H9 (cell line): ENCODE data around the gene PDZD2. TPM values are rescaled to one million over a fixed set of nuclear protein-coding genes. Genes with fewer than 3 reads are reported as not detected.

Source experiments
- DNase-seq: peaks from one replicate; pipeline ENCODE4 v3.0.0-alpha.2; 2017
- H2AFZ ChIP-seq: one replicate; pipeline ENCODE4 v1.6.1; 2013; ENCODE audit warnings: mild to moderate bottlenecking, low read length, control low read depth, moderate library complexity
- H2AK5ac ChIP-seq: 2 replicates; pipeline ENCODE4 v1.6.1; 2013; ENCODE audit warnings: low read length, control low read depth, mixed read lengths; ENCODE audit not compliant: insufficient read length
- H2BK120ac ChIP-seq: one replicate; pipeline ENCODE4 v1.6.1; 2013; ENCODE audit warnings: low read depth, mild to moderate bottlenecking, low read length, control low read depth, inconsistent platforms; ENCODE audit not compliant: poor library complexity, severe bottlenecking
- H2BK12ac ChIP-seq: 2 replicates; pipeline ENCODE4 v1.6.1; 2013; ENCODE audit warnings: low read length, control low read depth, mixed read lengths, low read depth; ENCODE audit not compliant: insufficient read length
- H2BK15ac ChIP-seq: 2 replicates; pipeline ENCODE4 v1.6.1; 2013; ENCODE audit warnings: low read depth, low read length, control low read depth
- H2BK20ac ChIP-seq: one replicate; pipeline ENCODE4 v1.6.1; 2013; ENCODE audit warnings: low read depth, mild to moderate bottlenecking, low read length, control low read depth, inconsistent platforms; ENCODE audit not compliant: poor library complexity, severe bottlenecking
- H2BK5ac ChIP-seq: 2 replicates; pipeline ENCODE4 v1.6.1; 2013; ENCODE audit warnings: low read length, control low read depth, mixed read lengths; ENCODE audit not compliant: insufficient read length
- H3K14ac ChIP-seq: 2 replicates; pipeline ENCODE4 v1.6.1; 2013; ENCODE audit warnings: low read length, control low read depth; ENCODE audit not compliant: insufficient read depth
- H3K18ac ChIP-seq: 2 replicates; pipeline ENCODE4 v1.6.1; 2013; ENCODE audit warnings: low read depth, mild to moderate bottlenecking, mixed read lengths, low read length, control low read depth; ENCODE audit not compliant: insufficient read length
- H3K23ac ChIP-seq: 2 replicates; pipeline ENCODE4 v1.6.1; 2013; ENCODE audit warnings: low read length, control low read depth, mixed read lengths, low read depth; ENCODE audit not compliant: insufficient read length
- H3K23me2 ChIP-seq: 2 replicates; pipeline ENCODE4 v1.6.1; 2013; ENCODE audit warnings: low read depth, mild to moderate bottlenecking, mixed read lengths, low read length, control low read depth; ENCODE audit not compliant: insufficient read length, poor library complexity, severe bottlenecking
- H3K27ac ChIP-seq: 2 replicates; pipeline ENCODE4 v1.5.1; 2013; ENCODE audit warnings: low read length, control low read depth, mixed read lengths, low read depth; ENCODE audit not compliant: insufficient read length
- H3K27me3 ChIP-seq: 2 replicates; pipeline ENCODE4 v1.6.1; 2013; ENCODE audit warnings: low read length, control low read depth, inconsistent platforms; ENCODE audit not compliant: insufficient read depth
- H3K4ac ChIP-seq: 2 replicates; pipeline ENCODE4 v1.6.1; 2013; ENCODE audit warnings: low read depth, mild to moderate bottlenecking, control low read depth, inconsistent platforms, low read length, moderate library complexity
- H3K4me1 ChIP-seq: 2 replicates; pipeline ENCODE4 v1.6.1; 2013; ENCODE audit warnings: low read length, control low read depth, inconsistent platforms; ENCODE audit not compliant: insufficient read depth
- H3K4me2 ChIP-seq: 2 replicates; pipeline ENCODE4 v1.6.1; 2013; ENCODE audit warnings: low read length, control low read depth, mixed read lengths; ENCODE audit not compliant: insufficient read length, insufficient read depth
- H3K56ac ChIP-seq: 2 replicates; pipeline ENCODE4 v1.6.1; 2013; ENCODE audit warnings: low read depth, mild to moderate bottlenecking, mixed read lengths, low read length, control low read depth; ENCODE audit not compliant: insufficient read length
- H3K79me1 ChIP-seq: 2 replicates; pipeline ENCODE4 v1.6.1; 2013; ENCODE audit warnings: low read depth, mild to moderate bottlenecking, moderate library complexity, low read length, control low read depth, inconsistent platforms; ENCODE audit not compliant: insufficient read depth, poor library complexity, severe bottlenecking
- H3K79me2 ChIP-seq: 2 replicates; pipeline ENCODE4 v1.6.1; 2013; ENCODE audit warnings: low read length, control low read depth, inconsistent platforms; ENCODE audit not compliant: insufficient read depth
- H3K9ac ChIP-seq: 2 replicates; pipeline ENCODE4 v1.6.1; 2013; ENCODE audit warnings: low read length, control low read depth, mixed read lengths; ENCODE audit not compliant: insufficient read length; ENCODE audit errors: extremely low read depth
- H3K9me3 ChIP-seq: one replicate; pipeline ENCODE4 v1.6.1; 2013; ENCODE audit warnings: low read depth, low read length, inconsistent platforms; ENCODE audit not compliant: control insufficient read depth
- H3T11ph ChIP-seq: one replicate; pipeline ENCODE4 v1.6.1; 2013; ENCODE audit warnings: mild to moderate bottlenecking, low read length, control low read depth, inconsistent platforms
- H4K20me1 ChIP-seq: one replicate; pipeline ENCODE4 v1.6.1; 2013; ENCODE audit not compliant: control insufficient read depth, insufficient read length, insufficient read depth
- H4K5ac ChIP-seq: 2 replicates; pipeline ENCODE4 v1.6.1; 2013; ENCODE audit warnings: low read depth, mild to moderate bottlenecking, mixed read lengths, low read length, control low read depth; ENCODE audit not compliant: insufficient read length
- H4K8ac ChIP-seq: replicated peaks from 2 replicates; pipeline ENCODE4 v1.6.1; 2013; ENCODE audit warnings: low read length, control low read depth, mixed read lengths, low read depth; ENCODE audit not compliant: insufficient read length
- H4K91ac ChIP-seq: 2 replicates; pipeline ENCODE4 v1.6.1; 2013; ENCODE audit warnings: low read depth, mild to moderate bottlenecking, moderate library complexity, mixed read lengths, low read length, control low read depth; ENCODE audit not compliant: insufficient read length
- H3K27ac Mint-ChIP-seq, 3 experiments: 2 replicates in 2 of 3; 3 replicates in 1 of 3; pipeline ENCODE4 v1.8.0; 2020 to 2021; ENCODE audit warnings: mixed read lengths in 3 of 3, mild to moderate bottlenecking in 1 of 3, moderate library complexity in 1 of 3
- H3K27me3 Mint-ChIP-seq: 2 replicates; pipeline ENCODE4 v1.8.0; 2021; ENCODE audit warnings: low read depth, mild to moderate bottlenecking, moderate library complexity, mixed read lengths
- H3K36me3 Mint-ChIP-seq, 3 experiments: 2 replicates in 2 of 3; 3 replicates in 1 of 3; pipeline ENCODE4 v1.8.0; 2020 to 2021; ENCODE audit warnings: low read depth in 3 of 3, mixed read lengths in 3 of 3; ENCODE audit not compliant: insufficient read depth in 1 of 3
- H3K4me1 Mint-ChIP-seq, 2 experiments: 2 replicates each; pipeline ENCODE4 v1.8.0; 2020; ENCODE audit warnings: mixed read lengths in 2 of 2
- H3K4me3 Mint-ChIP-seq, 2 experiments: 2 replicates in 1 of 2; 3 replicates in 1 of 2; pipeline ENCODE4 v1.8.0; 2020 to 2021; ENCODE audit warnings: mild to moderate bottlenecking in 2 of 2, mixed read lengths in 2 of 2, moderate library complexity in 1 of 2
- H3K9me3 Mint-ChIP-seq, 2 experiments: 2 replicates in 1 of 2; 3 replicates in 1 of 2; pipeline ENCODE4 v1.8.0; 2020; ENCODE audit warnings: mild to moderate bottlenecking in 2 of 2, mixed read lengths in 2 of 2, moderate library complexity in 1 of 2
- WGBS: extraction: QIAGEN DNeasy Blood & Tissue Kit; methylation state at CpG from one replicate; pipeline ENCODE4 v1.1.7; 2013; ENCODE audit warnings: missing lambda C conversion rate, low lambda C conversion rate, mixed read lengths; ENCODE audit not compliant: insufficient read length; ENCODE audit errors: extremely low coverage; 5-methylcytosine and 5-hydroxymethylcytosine counted together
- total RNA-seq: library from RNA; stranded (reverse); gene quantifications from 2 replicates; pipeline ENCODE4 v1.2.1, GENCODE V29; 2021
- TF ChIP-seq, protein P1 (sequence below): fragments of 200-600 bp; sonication (generic); conservative IDR thresholded peaks from 3 replicates; pipeline ENCODE4 v1.8.0; 2021; ENCODE audit warnings: antibody characterized with exemption, mild to moderate bottlenecking

Gene PDZD2
- total RNA-seq, 1 experiment from 2014 or later = 9.9 TPM

DNA sequence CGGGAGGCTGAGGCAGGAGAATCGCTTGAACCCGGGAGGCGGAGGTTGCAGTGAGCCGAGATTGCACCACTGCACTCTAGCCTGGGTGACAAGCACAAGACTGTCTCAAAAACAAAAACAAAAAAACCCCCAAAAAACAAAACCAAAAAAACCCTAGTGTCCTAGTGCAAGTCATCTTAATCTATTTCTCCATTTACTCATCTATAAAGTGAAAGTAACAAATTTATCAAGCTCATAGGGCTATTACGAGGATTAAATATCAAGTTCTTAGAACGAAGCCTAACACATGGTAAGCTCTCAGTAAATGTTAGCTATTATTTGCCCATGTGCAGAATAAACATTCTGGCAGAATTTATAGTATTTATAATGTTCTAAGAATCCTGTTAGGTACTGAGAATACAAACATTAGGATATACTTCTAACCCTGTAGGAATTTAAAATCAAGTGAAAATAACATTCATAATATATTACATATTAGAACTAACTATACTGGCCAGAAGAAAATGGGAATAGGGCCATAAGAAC is 490.2 kb downstream of the PDZD2 start:
- Histone ChIP-seq H2BK15ac (no peak overlapping the region), H4K91ac (no peak overlapping the region), H3T11ph (no peak overlapping the region), H2BK20ac (no peak overlapping the region), H3K23ac (no peak overlapping the region), H4K5ac (no peak overlapping the region), H2AFZ (no peak overlapping the region), H4K8ac (no peak overlapping the region), H3K27me3 (no peaks in the 10 kb centered on the region; the same call in 1 of the 2 replicates), H2BK5ac (no peak overlapping the region), H3K4me1 (no peaks in the 10 kb centered on the region), H3K23me2 (no peaks in the 10 kb centered on the region), H4K20me1 (no peaks in the 10 kb centered on the region), H3K4me2 (no peak overlapping the region), H3K56ac (no peak overlapping the region), H3K9ac (no peak overlapping the region), H3K27ac (no peak overlapping the region), H3K14ac (no peak overlapping the region), H2AK5ac (no peak overlapping the region), H3K9me3 (no peaks in the 10 kb centered on the region), H3K18ac (no peak overlapping the region), H3K79me2 (peaks cover 3% of the 10 kb centered on the region; the same call in 1 of the 2 replicates), H2BK12ac (no peak overlapping the region), H3K79me1 (peaks cover 8% of the 10 kb centered on the region), H2BK120ac (no peak overlapping the region), H3K4ac (no peak overlapping the region)
- Mint-ChIP-seq H3K27ac (peak overlapping the region in 1 of 3 experiments; percentile 23; a peak in 3 of 7 replicates), H3K27me3 (no peaks in the 10 kb centered on the region), H3K9me3 (no peaks in the 10 kb centered on the region), H3K4me1 (peaks cover 9 to 10% of the 10 kb centered on the region in 2 experiments), H3K36me3 (peaks cover 14 to 43% (median 37%) of the 10 kb centered on the region in 3 experiments), H3K4me3 (no peak overlapping the region)
- no CpG with 5 or more reads among the region's 7 CpGs for WGBS
- DNase-seq = no peak
- TF ChIP-seq, protein P1, sequence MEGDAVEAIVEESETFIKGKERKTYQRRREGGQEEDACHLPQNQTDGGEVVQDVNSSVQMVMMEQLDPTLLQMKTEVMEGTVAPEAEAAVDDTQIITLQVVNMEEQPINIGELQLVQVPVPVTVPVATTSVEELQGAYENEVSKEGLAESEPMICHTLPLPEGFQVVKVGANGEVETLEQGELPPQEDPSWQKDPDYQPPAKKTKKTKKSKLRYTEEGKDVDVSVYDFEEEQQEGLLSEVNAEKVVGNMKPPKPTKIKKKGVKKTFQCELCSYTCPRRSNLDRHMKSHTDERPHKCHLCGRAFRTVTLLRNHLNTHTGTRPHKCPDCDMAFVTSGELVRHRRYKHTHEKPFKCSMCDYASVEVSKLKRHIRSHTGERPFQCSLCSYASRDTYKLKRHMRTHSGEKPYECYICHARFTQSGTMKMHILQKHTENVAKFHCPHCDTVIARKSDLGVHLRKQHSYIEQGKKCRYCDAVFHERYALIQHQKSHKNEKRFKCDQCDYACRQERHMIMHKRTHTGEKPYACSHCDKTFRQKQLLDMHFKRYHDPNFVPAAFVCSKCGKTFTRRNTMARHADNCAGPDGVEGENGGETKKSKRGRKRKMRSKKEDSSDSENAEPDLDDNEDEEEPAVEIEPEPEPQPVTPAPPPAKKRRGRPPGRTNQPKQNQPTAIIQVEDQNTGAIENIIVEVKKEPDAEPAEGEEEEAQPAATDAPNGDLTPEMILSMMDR = no peak
